Raji (cell line): Measurements from ENCODE around the gene TM9SF1.

Experiments
- POLR2A ChIP-seq: IDR thresholded peaks from 2 replicates; pipeline ENCODE4 v1.6.1; 2011; ENCODE audit warnings: low read depth, low read length, control low read depth; ENCODE audit not compliant: insufficient read depth

TM9SF1 gene

DNA sequence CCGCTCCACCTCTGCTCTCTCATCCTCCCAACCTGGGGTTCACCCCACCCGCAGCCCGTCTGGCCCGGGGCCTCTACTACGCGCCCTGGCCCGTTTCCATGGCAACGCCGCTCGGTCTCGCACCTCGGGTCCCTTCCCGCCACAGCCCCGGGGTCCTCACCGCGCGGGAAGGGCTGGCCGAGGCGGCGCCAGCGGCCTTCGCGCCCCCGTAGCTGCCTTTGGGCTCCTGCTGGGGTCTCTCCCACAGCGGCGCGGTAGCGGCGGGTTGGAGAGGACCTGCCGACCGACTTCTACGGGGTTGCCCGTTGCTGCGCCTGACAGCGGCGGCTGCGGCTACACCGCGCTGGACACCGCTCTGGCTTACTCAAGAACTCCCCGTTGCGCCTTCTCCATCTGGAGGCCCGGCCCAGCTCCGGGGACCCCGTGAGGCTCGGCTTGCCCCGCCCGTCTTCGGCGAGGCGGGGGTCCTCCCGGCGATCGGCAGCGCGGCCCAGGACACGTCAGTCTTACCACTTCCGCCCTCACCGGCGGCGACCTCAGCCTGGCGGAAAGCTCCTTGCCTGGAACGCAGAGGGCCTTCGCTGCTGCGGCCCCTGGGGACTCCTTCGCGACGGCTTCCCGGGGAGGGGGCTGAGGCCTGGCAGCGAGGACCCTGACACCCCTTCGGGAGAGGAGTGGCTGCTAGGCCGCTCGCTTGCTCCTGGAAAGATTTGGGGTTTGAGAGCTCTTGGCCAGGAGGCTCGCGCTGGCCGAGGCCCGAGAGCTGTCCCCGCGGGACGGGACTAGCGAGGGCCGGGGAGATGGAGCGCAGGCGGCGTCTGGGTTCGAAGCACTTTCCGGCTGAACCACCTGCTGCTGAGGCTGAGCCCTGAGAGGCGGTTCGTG lies at the start of gene TM9SF1:
TSS of gene TM9SF1 (minus strand) at position 256 of the 885 bp plus-strand sequence. CDS start 422 bp downstream, outside the sequence.
- peak; percentile 74 for TF ChIP-seq POLR2A

- no peak for TF ChIP-seq POLR2A
These were observed 48.1 kb upstream of the TM9SF1 start for GRCh38 chr14:24243336-24243836.

- TF ChIP-seq POLR2A: no peak
These were observed 46.7 kb upstream of the TM9SF1 start for GRCh38 chr14:24241829-24242443.

DNA sequence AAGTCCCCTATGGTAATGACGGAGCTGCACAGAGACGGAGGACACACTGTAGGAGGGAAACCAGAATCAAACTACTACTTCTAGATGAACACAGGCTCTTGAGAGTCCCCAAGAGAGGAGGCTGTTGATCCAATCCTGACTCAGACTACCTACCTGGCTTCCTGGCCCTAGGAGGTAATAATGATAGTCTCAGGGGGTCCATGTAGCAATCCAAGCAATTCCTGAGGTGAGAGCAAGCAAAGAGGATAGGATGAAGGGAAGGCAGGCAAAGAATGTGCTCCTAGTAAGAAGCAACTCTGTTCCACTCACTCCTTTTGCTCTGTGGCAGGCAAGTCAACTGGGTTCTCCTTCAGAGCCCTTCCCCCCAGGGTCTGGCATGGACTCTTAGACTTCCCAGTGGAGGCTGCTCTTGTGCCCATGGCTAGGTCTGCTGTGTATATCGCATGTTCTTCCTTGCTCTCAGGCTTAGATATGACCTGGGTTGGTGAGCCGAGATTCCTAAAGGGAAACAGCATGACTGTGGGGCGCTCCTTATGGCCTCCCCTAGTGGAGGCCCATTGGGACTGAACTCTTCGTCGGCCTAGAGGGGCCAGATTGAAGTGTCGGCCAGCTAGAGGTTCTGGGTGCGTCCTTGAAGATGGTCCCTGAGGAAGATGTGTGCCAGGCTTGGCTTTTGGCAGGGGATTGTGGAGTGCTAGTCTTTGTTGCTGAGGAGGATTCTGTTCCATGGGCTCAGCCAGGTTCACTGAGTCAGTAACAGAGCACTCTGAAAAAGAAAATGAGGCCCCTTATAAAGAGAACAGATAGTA lies 45.1 kb upstream of the TM9SF1 start:
- no peak for TF ChIP-seq POLR2A

GRCh38 chr14:24238527-24239037 lies 43.3 kb upstream of the TM9SF1 start:
- no peak for TF ChIP-seq POLR2A

DNA sequence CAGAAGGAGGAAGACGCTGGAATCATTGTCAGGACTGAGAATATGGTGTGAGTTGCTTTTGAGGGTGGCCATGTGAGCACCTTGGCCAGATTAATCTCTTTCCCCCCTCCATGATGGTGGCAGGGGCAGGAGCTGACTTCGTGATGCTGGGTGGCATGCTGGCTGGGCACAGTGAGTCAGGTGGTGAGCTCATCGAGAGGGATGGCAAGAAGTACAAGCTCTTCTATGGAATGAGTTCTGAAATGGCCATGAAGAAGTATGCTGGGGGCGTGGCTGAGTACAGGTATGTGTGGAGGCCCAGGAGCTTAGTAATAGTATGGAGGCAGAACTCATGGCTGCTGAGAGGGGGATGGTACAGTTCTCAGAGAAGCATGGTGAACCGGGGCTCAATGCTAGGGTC lies 42.9 kb upstream of the TM9SF1 start:
- TF ChIP-seq POLR2A: no peak

- TF ChIP-seq POLR2A: no peak
These were observed 42.3 kb upstream of the TM9SF1 start for GRCh38 chr14:24237463-24237955.

DNA sequence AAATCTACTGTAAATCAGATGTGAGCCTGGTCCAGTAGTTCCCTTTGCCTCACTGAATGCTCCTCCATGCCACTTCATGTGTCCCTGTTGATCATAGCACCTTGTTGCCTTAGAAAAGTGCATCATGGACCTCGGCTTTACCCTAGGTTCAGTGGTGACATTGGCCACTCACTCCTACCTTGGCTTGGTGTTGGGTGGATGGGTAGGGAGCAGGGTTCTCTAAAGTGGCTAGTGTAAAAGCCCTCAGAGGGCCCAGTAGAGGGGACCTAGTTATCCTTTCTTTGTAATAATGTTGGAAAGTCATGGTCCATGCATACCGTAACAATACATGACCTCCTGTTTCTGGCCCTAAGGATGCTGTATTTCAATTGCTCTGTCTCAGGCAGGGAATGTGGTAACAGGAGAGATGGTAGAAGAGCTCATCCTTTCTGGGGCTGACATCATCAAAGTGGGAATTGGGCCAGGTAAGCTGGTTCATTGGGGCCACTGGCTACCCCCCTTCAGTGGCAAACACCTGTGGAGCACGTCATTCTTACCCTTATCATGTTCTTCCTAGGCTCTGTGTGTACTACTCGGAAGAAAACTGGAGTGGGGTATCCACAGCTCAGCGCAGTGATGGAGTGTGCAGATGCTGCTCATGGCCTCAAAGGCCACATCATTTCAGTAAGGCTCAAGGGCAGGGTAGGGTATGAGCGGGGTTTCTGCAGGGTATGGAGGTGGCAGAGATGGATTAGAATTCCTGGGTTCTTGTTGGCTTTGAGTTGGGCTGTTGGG lies 41.6 kb upstream of the TM9SF1 start:
- TF ChIP-seq POLR2A: no peak

GRCh38 chr14:24235804-24236688 lies 40.8 kb upstream of the TM9SF1 start:
- TF ChIP-seq POLR2A: no peak

GRCh38 chr14:24234095-24235005 lies 39.1 kb upstream of the TM9SF1 start:
- no peak for TF ChIP-seq POLR2A

- TF ChIP-seq POLR2A: no peak
These were observed 38.3 kb upstream of the TM9SF1 start for GRCh38 chr14:24233538-24233866.

- peak; percentile 54; the same call in 1 of the 2 replicates for TF ChIP-seq POLR2A
These were observed 37.6 kb upstream of the TM9SF1 start, which contains the start of gene GMPR2 for GRCh38 chr14:24232645-24233537. Gene GMPR2, plus strand, starts transcription at chr14:24232929. Its CDS starts 325 bp downstream, at chr14:24233254.
